ENCODE measurements around the gene CD3D.

DNA sequence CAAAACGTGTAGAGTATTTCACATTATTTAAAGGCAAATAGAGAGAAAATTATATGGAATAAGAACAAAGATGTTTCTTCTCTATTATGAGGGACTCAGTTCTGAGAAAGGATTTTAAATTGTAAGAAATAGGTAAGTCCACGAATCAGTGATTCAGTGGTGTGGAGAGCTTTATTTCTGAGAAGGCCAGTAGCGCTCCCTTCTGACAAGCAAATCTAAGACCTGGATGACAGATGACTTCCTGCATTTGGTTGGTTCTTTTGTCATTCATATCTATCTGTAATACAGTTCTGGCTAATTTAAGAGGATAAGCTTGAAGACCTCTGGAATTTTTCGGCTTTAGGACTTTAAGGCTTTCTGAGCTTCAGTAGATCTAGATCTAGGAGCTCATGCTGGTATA is 31.0 kb downstream of the CD3D start:
- TF ChIP-seq, protein P1, sequence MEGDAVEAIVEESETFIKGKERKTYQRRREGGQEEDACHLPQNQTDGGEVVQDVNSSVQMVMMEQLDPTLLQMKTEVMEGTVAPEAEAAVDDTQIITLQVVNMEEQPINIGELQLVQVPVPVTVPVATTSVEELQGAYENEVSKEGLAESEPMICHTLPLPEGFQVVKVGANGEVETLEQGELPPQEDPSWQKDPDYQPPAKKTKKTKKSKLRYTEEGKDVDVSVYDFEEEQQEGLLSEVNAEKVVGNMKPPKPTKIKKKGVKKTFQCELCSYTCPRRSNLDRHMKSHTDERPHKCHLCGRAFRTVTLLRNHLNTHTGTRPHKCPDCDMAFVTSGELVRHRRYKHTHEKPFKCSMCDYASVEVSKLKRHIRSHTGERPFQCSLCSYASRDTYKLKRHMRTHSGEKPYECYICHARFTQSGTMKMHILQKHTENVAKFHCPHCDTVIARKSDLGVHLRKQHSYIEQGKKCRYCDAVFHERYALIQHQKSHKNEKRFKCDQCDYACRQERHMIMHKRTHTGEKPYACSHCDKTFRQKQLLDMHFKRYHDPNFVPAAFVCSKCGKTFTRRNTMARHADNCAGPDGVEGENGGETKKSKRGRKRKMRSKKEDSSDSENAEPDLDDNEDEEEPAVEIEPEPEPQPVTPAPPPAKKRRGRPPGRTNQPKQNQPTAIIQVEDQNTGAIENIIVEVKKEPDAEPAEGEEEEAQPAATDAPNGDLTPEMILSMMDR (IDR thresholded peaks at IDR 0.05): no peak
- TF ChIP-seq POLR2A (IDR thresholded peaks at IDR 0.05): no peak
- TF ChIP-seq EP300 (IDR thresholded peaks at IDR 0.05): no peak
